GM12874 (cell line): ENCODE results near the gene MAT2B.

Experiments used
- TF ChIP-seq, protein P1 (sequence below): IDR thresholded peaks from 2 replicates; pipeline ENCODE4 v1.5.1; 2011; ENCODE audit warnings: low read depth, mild to moderate bottlenecking, control low read depth, low read length, moderate library complexity; ENCODE audit not compliant: insufficient read depth

The MAT2B gene

GRCh38 chr5:163563112-163563511 lies 57.7 kb downstream of the MAT2B start:
- TF ChIP-seq, protein P1, sequence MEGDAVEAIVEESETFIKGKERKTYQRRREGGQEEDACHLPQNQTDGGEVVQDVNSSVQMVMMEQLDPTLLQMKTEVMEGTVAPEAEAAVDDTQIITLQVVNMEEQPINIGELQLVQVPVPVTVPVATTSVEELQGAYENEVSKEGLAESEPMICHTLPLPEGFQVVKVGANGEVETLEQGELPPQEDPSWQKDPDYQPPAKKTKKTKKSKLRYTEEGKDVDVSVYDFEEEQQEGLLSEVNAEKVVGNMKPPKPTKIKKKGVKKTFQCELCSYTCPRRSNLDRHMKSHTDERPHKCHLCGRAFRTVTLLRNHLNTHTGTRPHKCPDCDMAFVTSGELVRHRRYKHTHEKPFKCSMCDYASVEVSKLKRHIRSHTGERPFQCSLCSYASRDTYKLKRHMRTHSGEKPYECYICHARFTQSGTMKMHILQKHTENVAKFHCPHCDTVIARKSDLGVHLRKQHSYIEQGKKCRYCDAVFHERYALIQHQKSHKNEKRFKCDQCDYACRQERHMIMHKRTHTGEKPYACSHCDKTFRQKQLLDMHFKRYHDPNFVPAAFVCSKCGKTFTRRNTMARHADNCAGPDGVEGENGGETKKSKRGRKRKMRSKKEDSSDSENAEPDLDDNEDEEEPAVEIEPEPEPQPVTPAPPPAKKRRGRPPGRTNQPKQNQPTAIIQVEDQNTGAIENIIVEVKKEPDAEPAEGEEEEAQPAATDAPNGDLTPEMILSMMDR: no peak

GRCh38 chr5:163563880-163564279 lies 58.5 kb downstream of the MAT2B start:
- TF ChIP-seq, protein P1: no peak

GRCh38 chr5:163564321-163564938 lies 59.0 kb downstream of the MAT2B start:
- TF ChIP-seq, protein P1: peak; percentile 68; the same call in 1 of the 2 replicates

DNA sequence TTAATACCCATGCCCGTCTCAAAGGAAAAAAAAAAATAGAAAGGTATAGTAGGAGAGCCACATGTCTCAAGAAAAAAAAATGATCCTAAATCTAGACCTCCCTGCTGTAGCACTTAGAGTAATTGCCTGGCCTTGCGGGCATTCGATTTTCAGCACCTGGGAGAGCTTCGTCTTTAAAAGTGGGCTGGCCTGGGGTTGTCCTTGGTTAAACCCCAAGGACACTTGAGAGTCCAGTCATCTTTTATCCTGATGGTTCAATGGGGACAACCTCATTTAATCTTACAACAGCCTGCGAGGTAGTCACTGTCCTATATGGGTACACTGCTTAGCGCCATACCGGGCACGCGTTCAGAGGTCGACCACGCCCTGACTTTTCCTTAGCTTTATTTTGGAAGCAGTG lies 60.1 kb downstream of the MAT2B start:
- TF ChIP-seq, protein P1: no peak

DNA sequence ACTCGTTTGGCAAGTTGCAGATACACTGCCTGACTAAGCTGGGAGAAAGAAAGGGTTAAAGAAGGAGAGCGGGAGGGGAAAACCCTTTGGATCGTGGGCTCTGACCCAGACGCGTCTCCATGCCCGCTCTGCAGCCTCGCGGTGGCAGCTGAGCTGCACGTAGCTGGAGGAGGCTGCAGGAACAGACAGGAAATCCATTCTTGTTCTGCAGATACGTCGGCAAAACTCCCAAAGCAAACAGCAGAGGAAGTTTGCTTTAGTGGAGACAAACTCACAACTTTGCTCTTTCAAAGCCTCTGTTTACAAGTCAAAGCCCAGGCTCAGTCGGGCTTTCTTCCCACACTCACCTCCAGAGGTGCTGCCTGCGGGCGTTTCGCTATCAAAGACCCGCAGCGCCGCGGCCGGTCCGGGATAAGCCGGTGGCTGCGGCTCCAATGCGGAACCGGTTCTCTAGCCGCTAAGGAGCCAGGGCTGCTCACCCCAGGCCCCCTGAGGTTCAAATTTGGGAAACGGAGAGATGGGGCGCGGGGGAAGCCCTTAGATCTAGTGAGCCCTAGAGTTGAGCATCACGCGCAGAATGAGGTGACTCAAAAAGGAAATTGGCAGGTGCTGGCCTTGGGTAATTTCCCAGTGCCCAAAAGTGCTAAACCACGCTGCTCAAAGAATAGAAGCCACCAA lies 60.7 kb downstream of the MAT2B start:
- TF ChIP-seq, protein P1: no peak

DNA sequence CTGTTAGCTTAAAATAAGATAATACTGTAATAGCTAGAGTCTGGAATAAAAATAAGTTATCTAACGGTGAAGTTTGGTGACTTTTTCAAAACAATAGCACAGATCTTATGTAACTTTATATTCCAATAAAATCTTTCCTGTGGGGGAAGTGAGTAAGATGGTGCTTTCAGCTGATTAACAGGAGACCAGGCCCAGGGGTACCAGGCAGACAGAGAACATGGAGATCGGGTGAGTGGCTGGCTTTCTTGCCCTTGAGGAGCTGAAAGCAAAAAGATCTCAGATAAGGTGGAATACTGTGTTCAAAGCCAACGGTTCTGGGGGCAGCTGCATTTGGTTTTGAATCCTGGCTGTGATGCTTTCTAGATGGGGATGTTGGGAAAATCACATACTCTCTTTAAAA lies 61.3 kb downstream of the MAT2B start:
- TF ChIP-seq, protein P1: no peak

DNA sequence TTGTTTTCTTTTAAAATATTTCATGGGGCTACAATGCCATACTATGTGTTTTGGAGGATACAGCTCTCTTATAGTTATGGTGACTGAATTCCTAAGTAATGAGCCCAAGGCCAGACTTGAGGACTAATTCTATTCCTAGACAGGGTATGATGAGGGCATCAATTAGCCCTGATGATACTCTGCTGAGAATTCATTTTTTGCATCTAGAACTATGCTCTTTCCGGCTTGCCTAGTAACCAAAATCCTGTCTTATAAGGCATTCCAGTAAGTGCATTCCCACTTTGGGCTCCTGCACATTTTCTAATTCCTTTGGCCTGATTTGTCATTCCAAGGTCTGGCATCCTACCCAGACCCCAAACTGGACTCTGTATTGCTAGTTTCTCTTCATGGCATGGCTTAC lies 62.4 kb downstream of the MAT2B start:
- TF ChIP-seq, protein P1: no peak
